NCI-H524 (cell line): ENCODE measurements around the gene C1orf105.

Experiments used
- DNase-seq, 2 experiments: peaks; one replicate each; lab custom pipeline; 2025; lab: John Stamatoyannopoulos, UW

The C1orf105 gene

GRCh38 chr1:172397221-172397620 lies 23.3 kb upstream of the C1orf105 start:
- DNase-seq, result no peak

- DNase-seq, result no peak
Measured at GRCh38 chr1:172397633-172398032, 22.9 kb upstream of the C1orf105 start.

GRCh38 chr1:172398193-172398592 lies 22.3 kb upstream of the C1orf105 start:
- no peak for DNase-seq

- peak in 1 of 2 experiments; percentile 26 for DNase-seq
Measured at GRCh38 chr1:172398970-172399755, 21.3 kb upstream of the C1orf105 start.

GRCh38 chr1:172399756-172400721 lies 20.4 kb upstream of the C1orf105 start:
- DNase-seq, result no peak

- no peak for DNase-seq
Measured at GRCh38 chr1:172400722-172401105, 19.8 kb upstream of the C1orf105 start.

GRCh38 chr1:172401477-172401876 lies 19.0 kb upstream of the C1orf105 start:
- no peak for DNase-seq

- no peak for DNase-seq
Measured at GRCh38 chr1:172401892-172402291, 18.6 kb upstream of the C1orf105 start.

- DNase-seq, result no peak
Measured at GRCh38 chr1:172402878-172403569, 17.5 kb upstream of the C1orf105 start.

GRCh38 chr1:172404121-172404520 lies 16.4 kb upstream of the C1orf105 start:
- peak; percentile 9 to 60 for DNase-seq

GRCh38 chr1:172405912-172406311 lies 14.6 kb upstream of the C1orf105 start:
- no peak for DNase-seq

- no peak for DNase-seq
Measured at GRCh38 chr1:172406968-172407367, 13.5 kb upstream of the C1orf105 start.

GRCh38 chr1:172408958-172409357 lies 11.5 kb upstream of the C1orf105 start:
- no peak for DNase-seq

GRCh38 chr1:172410027-172410426 lies 10.5 kb upstream of the C1orf105 start:
- no peak for DNase-seq

- no peak for DNase-seq
Measured at GRCh38 chr1:172411791-172412338, 8.6 kb upstream of the C1orf105 start.

- DNase-seq, result no peak
Measured at GRCh38 chr1:172414331-172414730, 6.2 kb upstream of the C1orf105 start.

GRCh38 chr1:172416496-172417035 lies 3.9 kb upstream of the C1orf105 start:
- no peak for DNase-seq

- DNase-seq, result no peak
Measured at GRCh38 chr1:172417557-172417956, 2.9 kb upstream of the C1orf105 start.

GRCh38 chr1:172421974-172422604 lies 1.6 kb downstream of the C1orf105 start:
- DNase-seq, result no peak

GRCh38 chr1:172423336-172423735 lies 2.9 kb downstream of the C1orf105 start:
- DNase-seq, result no peak

GRCh38 chr1:172425339-172425738 lies 4.9 kb downstream of the C1orf105 start:
- DNase-seq, result no peak
